PC-3 (cell line): ENCODE results near the gene OSCAR.

Experiments
- EZH2 ChIP-seq: fragments of 300-600 bp; sonication (generic); IDR thresholded peaks from one replicate; pipeline ENCODE4 v1.6.1; 2017; ENCODE audit warnings: antibody characterized with exemption, mild to moderate bottlenecking, low read length; ENCODE audit not compliant: unreplicated experiment
- EZH2phosphoT487 ChIP-seq: fragments of 300-600 bp; sonication (generic); IDR thresholded peaks from 2 replicates; pipeline ENCODE4 v1.6.1; 2018; ENCODE audit warnings: mild to moderate bottlenecking, antibody characterized with exemption, low read length, borderline replicate concordance
- TF ChIP-seq, protein P1 (sequence below): fragments of 300-600 bp; sonication (generic); conservative IDR thresholded peaks from 2 replicates; pipeline ENCODE4 v1.5.1; 2017; ENCODE audit warnings: antibody characterized with exemption, low read depth, mild to moderate bottlenecking, low read length

- TF ChIP-seq EZH2, result no peak
- TF ChIP-seq, protein P1, sequence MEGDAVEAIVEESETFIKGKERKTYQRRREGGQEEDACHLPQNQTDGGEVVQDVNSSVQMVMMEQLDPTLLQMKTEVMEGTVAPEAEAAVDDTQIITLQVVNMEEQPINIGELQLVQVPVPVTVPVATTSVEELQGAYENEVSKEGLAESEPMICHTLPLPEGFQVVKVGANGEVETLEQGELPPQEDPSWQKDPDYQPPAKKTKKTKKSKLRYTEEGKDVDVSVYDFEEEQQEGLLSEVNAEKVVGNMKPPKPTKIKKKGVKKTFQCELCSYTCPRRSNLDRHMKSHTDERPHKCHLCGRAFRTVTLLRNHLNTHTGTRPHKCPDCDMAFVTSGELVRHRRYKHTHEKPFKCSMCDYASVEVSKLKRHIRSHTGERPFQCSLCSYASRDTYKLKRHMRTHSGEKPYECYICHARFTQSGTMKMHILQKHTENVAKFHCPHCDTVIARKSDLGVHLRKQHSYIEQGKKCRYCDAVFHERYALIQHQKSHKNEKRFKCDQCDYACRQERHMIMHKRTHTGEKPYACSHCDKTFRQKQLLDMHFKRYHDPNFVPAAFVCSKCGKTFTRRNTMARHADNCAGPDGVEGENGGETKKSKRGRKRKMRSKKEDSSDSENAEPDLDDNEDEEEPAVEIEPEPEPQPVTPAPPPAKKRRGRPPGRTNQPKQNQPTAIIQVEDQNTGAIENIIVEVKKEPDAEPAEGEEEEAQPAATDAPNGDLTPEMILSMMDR, result no peak
- TF ChIP-seq EZH2phosphoT487, result no peak
Observed at GRCh38 chr19:54062643-54063042, 38.0 kb downstream of the OSCAR start.
